ENCODE results near the gene INF2. TPM values are rescaled to one million over a fixed set of nuclear protein-coding genes. Genes with fewer than 3 reads are reported as not detected.

Gene INF2
- total RNA-seq, 3 donors from 2014 or later (not counting 1 experiment from before 2014, with no cell fraction given), result 12.7 to 21.9 (median 15.3) TPM

DNA sequence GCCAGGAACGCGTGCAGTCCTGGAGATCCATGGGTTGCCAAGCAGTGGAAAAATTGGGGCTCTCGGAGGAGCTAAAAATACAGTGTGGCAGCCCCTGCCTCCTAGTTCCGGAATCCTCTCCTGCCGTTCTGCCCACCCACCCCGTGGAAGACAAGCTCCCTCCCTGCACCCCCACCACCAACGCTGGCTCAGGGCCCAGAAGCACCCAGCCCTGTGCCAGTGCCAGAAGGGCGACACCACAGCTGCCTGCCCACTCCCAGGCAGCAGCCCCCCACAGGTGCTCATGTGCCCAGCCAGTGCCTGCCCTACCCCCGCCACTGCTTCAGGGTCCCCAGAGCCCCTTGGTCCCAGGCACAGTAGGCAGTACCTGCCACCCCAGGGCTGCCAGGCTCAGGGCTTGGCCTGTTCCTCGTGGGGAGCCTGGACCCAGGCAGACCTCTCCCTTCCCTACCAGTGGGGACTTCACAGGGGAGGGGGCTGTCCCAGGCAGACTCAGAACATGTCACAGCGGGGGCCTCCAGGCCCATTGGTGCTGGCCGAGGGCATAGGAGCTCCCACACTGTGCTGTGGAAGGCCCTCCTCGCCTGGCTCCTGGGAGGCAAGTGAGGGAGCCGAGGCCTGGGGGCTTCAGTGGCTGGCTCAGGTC is 7.4 kb downstream of the INF2 start:
- no peak overlapping the region for H3K4me3 Mint-ChIP-seq
- H3K27ac ChIP-seq (ENCODE audit: low read length), result no peak overlapping the region
- intact Hi-C loops (cut with micrococcal nuclease), result no loop called here
- H3K27me3 Mint-ChIP-seq (ENCODE audit: low read depth in 2 of 2), result no peaks in the 10 kb centered on the region
- no peak for DNase-seq
- TF ChIP-seq, protein P1, sequence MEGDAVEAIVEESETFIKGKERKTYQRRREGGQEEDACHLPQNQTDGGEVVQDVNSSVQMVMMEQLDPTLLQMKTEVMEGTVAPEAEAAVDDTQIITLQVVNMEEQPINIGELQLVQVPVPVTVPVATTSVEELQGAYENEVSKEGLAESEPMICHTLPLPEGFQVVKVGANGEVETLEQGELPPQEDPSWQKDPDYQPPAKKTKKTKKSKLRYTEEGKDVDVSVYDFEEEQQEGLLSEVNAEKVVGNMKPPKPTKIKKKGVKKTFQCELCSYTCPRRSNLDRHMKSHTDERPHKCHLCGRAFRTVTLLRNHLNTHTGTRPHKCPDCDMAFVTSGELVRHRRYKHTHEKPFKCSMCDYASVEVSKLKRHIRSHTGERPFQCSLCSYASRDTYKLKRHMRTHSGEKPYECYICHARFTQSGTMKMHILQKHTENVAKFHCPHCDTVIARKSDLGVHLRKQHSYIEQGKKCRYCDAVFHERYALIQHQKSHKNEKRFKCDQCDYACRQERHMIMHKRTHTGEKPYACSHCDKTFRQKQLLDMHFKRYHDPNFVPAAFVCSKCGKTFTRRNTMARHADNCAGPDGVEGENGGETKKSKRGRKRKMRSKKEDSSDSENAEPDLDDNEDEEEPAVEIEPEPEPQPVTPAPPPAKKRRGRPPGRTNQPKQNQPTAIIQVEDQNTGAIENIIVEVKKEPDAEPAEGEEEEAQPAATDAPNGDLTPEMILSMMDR (IDR thresholded peaks at IDR 0.05), result no peak
- ATAC-seq, result no peak
- H3K36me3 Mint-ChIP-seq, result no peaks in the 10 kb centered on the region
- peaks cover 6 to 23% of the 10 kb centered on the region in 2 donors for H3K4me1 Mint-ChIP-seq
- WGBS (ENCODE audit: insufficient coverage), result 95% methylated on average over 14 of the region's 14 CpGs
- no peaks in the 10 kb centered on the region for H3K9me3 Mint-ChIP-seq
- H3K9me3 ChIP-seq (ENCODE audit: control insufficient read depth, insufficient read depth, low read length), result no peaks in the 10 kb centered on the region
- no peaks in the 10 kb centered on the region for H3K36me3 ChIP-seq (ENCODE audit: control insufficient read depth, insufficient read depth, low read length)
- peaks cover 23% of the 10 kb centered on the region for H3K4me1 ChIP-seq (ENCODE audit: control insufficient read depth, insufficient read depth, low read length)
- H3K4me3 ChIP-seq (ENCODE audit: low read length), result no peak overlapping the region
- no peaks in the 10 kb centered on the region for H3K27me3 ChIP-seq (ENCODE audit: control insufficient read depth, insufficient read depth, low read length)
- H3K27ac Mint-ChIP-seq, result no peak overlapping the region

DNA sequence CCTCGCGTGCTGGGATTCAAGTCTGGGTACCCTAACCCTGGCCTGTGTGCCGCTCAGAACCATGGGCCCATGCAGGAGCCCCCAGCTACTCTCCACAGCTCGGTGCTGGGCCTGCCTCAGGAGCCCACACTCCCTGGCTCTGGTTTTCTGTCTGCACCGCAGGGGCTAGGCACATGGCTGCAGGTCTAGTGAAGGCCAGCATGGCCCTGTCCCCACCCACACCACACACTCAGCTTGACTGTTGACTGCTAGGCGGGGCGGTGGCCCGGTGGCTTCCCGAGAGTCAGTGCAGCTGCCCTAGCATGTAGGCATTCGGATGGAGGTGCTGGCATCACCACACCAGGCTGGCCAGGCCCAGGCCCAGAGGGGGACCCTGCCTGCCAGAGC is 7.9 kb downstream of the INF2 start:
- Histone ChIP-seq H3K4me1 (ENCODE audit: control insufficient read depth, insufficient read depth, low read length) (peaks cover 23% of the 10 kb centered on the region), H3K36me3 (ENCODE audit: control insufficient read depth, insufficient read depth, low read length) (no peaks in the 10 kb centered on the region)
- no peaks in the 10 kb centered on the region for H3K36me3 Mint-ChIP-seq

DNA sequence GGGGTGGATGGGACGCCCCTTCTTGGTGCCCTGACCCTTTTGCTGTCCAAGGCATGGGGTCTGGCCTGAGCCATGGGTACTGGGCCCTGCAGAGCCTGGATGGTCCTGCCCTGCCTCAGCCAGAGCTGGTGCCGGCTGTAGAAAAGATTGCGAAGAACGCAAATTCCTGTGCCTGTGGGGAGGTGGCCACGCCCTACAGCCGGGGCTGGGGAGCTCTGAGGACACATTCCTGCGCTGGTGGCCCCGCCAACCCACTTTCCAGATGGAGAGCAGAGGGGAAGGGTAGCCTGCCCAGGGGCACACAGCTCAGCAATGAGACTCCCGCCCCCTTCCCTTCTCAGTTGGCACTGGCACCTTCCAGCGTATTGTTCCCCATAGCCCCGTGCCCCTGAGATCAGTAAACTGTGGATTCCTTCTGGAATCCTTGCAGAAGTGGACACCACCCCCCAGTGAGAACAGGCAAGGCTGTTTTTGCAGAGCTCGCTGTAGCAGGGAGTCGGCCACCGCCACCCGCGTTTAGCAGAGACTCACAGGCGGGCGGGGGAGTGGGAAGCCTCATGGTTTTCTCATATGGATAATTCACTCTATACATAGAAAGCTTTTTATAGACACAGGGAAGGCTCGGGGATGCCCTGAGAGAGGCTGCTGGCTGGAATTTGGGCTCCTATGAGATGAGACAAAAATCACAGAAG is 8.6 kb downstream of the INF2 start:
- TF ChIP-seq, protein P1 (IDR thresholded peaks at IDR 0.05), result no peak
- 94% methylated on average over 19 of the region's 19 CpGs for WGBS (ENCODE audit: insufficient coverage)
- no peaks in the 10 kb centered on the region for H3K9me3 Mint-ChIP-seq
- peaks cover 6 to 23% of the 10 kb centered on the region in 2 donors for H3K4me1 Mint-ChIP-seq
- H3K27ac Mint-ChIP-seq, result no peak overlapping the region
- Histone ChIP-seq H3K27me3 (ENCODE audit: control insufficient read depth, insufficient read depth, low read length) (no peaks in the 10 kb centered on the region), H3K36me3 (ENCODE audit: control insufficient read depth, insufficient read depth, low read length) (no peaks in the 10 kb centered on the region), H3K4me3 (ENCODE audit: low read length) (no peak overlapping the region), H3K27ac (ENCODE audit: low read length) (no peak overlapping the region), H3K4me1 (ENCODE audit: control insufficient read depth, insufficient read depth, low read length) (peaks cover 23% of the 10 kb centered on the region), H3K9me3 (ENCODE audit: control insufficient read depth, insufficient read depth, low read length) (no peaks in the 10 kb centered on the region)
- intact Hi-C loops (cut with micrococcal nuclease), result no loop called here
- H3K27me3 Mint-ChIP-seq (ENCODE audit: low read depth in 2 of 2), result no peaks in the 10 kb centered on the region
- no peak for ATAC-seq
- H3K36me3 Mint-ChIP-seq, result no peaks in the 10 kb centered on the region
- no peak for DNase-seq
- H3K4me3 Mint-ChIP-seq, result no peak overlapping the region

More for the DNA sequence above, 7.9 kb downstream of the INF2 start:
- Histone ChIP-seq H3K27ac (ENCODE audit: low read length) (no peak overlapping the region), H3K4me3 (ENCODE audit: low read length) (no peak overlapping the region), H3K27me3 (ENCODE audit: control insufficient read depth, insufficient read depth, low read length) (no peaks in the 10 kb centered on the region), H3K9me3 (ENCODE audit: control insufficient read depth, insufficient read depth, low read length) (no peaks in the 10 kb centered on the region)
- Mint-ChIP-seq H3K9me3 (no peaks in the 10 kb centered on the region), H3K27me3 (ENCODE audit: low read depth in 2 of 2) (no peaks in the 10 kb centered on the region), H3K4me3 (no peak overlapping the region), H3K27ac (no peak overlapping the region), H3K4me1 (peaks cover 6 to 23% of the 10 kb centered on the region in 2 donors)
- TF ChIP-seq, protein P1 (IDR thresholded peaks at IDR 0.05), result no peak
- DNase-seq (no peak), ATAC-seq (no peak)
- intact Hi-C loops (cut with micrococcal nuclease), result no loop called here
- 95% methylated on average over 10 of the region's 10 CpGs for WGBS (ENCODE audit: insufficient coverage)
